Sigmoid colon (tissue), 3 donors: ENCODE results near the gene MRPL57.

Source experiments
- POLR2A ChIP-seq, 2 donors: fragments of 450-650 bp; IDR thresholded peaks; one replicate each; pipeline ENCODE4 v1.6.1; 2016; ENCODE audit warnings: antibody characterized with exemption in 2 of 2, mild to moderate bottlenecking in 2 of 2, moderate library complexity in 2 of 2
- TF ChIP-seq, protein P1 (sequence below), 4 experiments: fragments of 450-650 bp in 3 of 4; fragments of 200-600 bp in 1 of 4; IDR thresholded peaks; one replicate each; pipeline ENCODE4 v1.5.1; 2016 to 2019; ENCODE audit warnings: antibody characterized with exemption in 4 of 4, mild to moderate bottlenecking in 3 of 4, moderate library complexity in 2 of 4

DNA sequence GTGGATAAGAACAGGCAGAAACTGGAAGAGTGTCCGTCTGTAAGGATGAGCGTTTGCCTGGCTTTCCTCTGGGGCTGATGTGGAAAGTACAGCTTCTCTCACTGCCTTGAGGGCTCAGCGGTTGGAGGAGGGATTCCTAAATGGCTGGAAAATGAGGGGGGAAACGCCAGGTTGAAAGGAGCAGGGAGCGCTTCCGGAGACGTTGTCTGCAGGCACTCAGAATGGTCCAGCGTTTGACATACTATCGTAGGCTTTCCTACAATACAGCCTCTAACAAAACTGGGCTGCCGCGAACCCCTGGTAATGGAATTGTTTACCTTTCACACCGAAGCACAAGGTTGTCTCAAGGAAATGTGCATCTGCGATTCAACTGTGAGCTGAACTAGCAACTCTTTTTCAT lies 39.9 kb downstream of the MRPL57 start:
- TF ChIP-seq POLR2A (IDR thresholded peaks at IDR 0.05): no peak
- TF ChIP-seq, protein P1, sequence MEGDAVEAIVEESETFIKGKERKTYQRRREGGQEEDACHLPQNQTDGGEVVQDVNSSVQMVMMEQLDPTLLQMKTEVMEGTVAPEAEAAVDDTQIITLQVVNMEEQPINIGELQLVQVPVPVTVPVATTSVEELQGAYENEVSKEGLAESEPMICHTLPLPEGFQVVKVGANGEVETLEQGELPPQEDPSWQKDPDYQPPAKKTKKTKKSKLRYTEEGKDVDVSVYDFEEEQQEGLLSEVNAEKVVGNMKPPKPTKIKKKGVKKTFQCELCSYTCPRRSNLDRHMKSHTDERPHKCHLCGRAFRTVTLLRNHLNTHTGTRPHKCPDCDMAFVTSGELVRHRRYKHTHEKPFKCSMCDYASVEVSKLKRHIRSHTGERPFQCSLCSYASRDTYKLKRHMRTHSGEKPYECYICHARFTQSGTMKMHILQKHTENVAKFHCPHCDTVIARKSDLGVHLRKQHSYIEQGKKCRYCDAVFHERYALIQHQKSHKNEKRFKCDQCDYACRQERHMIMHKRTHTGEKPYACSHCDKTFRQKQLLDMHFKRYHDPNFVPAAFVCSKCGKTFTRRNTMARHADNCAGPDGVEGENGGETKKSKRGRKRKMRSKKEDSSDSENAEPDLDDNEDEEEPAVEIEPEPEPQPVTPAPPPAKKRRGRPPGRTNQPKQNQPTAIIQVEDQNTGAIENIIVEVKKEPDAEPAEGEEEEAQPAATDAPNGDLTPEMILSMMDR (IDR thresholded peaks at IDR 0.05): no peak
